Thoracic aorta (tissue), 2 donors: ENCODE data around the gene CD27. TPM values are rescaled to one million over a fixed set of nuclear protein-coding genes. Genes with fewer than 3 reads are reported as not detected.
"Not testable (repeated sequence)": the region's sequence is repeated elsewhere in the genome, so short reads cannot be mapped to it uniquely, and the experiment has no call there.

Source experiments
- ATAC-seq: fragments of 150-250 bp; one replicate; pipeline ENCODE4 v1.8.0; 2017; ENCODE audit warnings: low read depth; ENCODE audit not compliant: insufficient number of reproducible peaks, low FRiP score
- DNase-seq: peaks from one replicate; pipeline ENCODE4 v3.0.0-alpha.2; 2020; ENCODE audit warnings: low spot score
- H3K27ac ChIP-seq, 2 donors: fragments of 200-600 bp; sonication (generic); 1 replicate in 1 of 2; 2 replicates in 1 of 2; pipeline ENCODE4 v1.5.1; 2016; ENCODE audit warnings: mild to moderate bottlenecking in 2 of 2, moderate library complexity in 2 of 2
- H3K27me3 ChIP-seq: fragments of 200-600 bp; sonication (generic); replicated peaks from 2 replicates; pipeline ENCODE4 v1.6.0; 2016; ENCODE audit warnings: mild to moderate bottlenecking; ENCODE audit not compliant: insufficient read depth
- H3K36me3 ChIP-seq: fragments of 200-600 bp; sonication (generic); one replicate; pipeline ENCODE4 v1.5.1; 2016
- H3K4me1 ChIP-seq, 2 donors: fragments of 200-600 bp; sonication (generic); 1 replicate in 1 of 2; 2 replicates in 1 of 2; pipeline versions ENCODE4 v1.5.1 to v1.6.0; 2016; ENCODE audit warnings: low read depth in 2 of 2, mild to moderate bottlenecking in 1 of 2; ENCODE audit not compliant: control insufficient read depth in 1 of 2
- H3K4me3 ChIP-seq: fragments of 200-600 bp; sonication (generic); 2 replicates; pipeline ENCODE4 v1.5.1; 2016; ENCODE audit warnings: mild to moderate bottlenecking
- H3K9me3 ChIP-seq: fragments of 200-600 bp; sonication (generic); 2 replicates; pipeline ENCODE4 v1.5.1; 2016
- CTCF ChIP-seq: fragments of 200-600 bp; sonication (generic); IDR thresholded peaks from one replicate; pipeline ENCODE4 v1.5.1; 2019; ENCODE audit warnings: antibody characterized with exemption
- total RNA-seq, 2 donors: library from RNA; depleted of rRNA; stranded (reverse); fragments of >200 nt; gene quantifications; one replicate each; pipeline versions ENCODE4 v1.1.0 to v1.2.3, GENCODE V29; 2016

The CD27 gene
- total RNA-seq, 2 donors from 2014 or later = 1.6 to 4.7 TPM

GRCh38 chr12:6493497-6494257 lies 48.9 kb downstream of the CD27 start, which contains the start of gene NCAPD2:
NCAPD2 (plus strand) TSS chr12:6494102; CDS start chr12:6495099, 997 bp downstream.
- Histone ChIP-seq H3K36me3 (no peaks in the 10 kb centered on the region), H3K4me3 (peak within 1 kb of the TSS; percentile 82), H3K27ac (peak within 1 kb of the TSS; percentile 94 to 97), H3K9me3 (no peaks in the 10 kb centered on the region), H3K27me3 (no peaks in the 10 kb centered on the region), H3K4me1 (peaks cover 13 to 26% of the 10 kb centered on the region in 2 donors)
- peak; percentile 62 for TF ChIP-seq CTCF
- peak; percentile 87 for DNase-seq
- ATAC-seq = peak; percentile 88

- H3K4me1 ChIP-seq = peaks cover 13 to 26% of the 10 kb centered on the region in 2 donors
- no peaks in the 10 kb centered on the region for H3K9me3 ChIP-seq
- TF ChIP-seq CTCF = no peak
- H3K27ac ChIP-seq = peak overlapping the region in 1 of 2 donors; percentile 35
- H3K27me3 ChIP-seq = no peaks in the 10 kb centered on the region
- peak overlapping the region; percentile 82 for H3K4me3 ChIP-seq
- no peak for ATAC-seq
- no peak for DNase-seq
- H3K36me3 ChIP-seq = peaks cover 3% of the 10 kb centered on the region
Observed at GRCh38 chr12:6494258-6494743, 49.5 kb downstream of the CD27 start.

- peaks cover 13 to 26% of the 10 kb centered on the region in 2 donors for H3K4me1 ChIP-seq
- no peaks in the 10 kb centered on the region for H3K27me3 ChIP-seq
- TF ChIP-seq CTCF = no peak
- ATAC-seq (no peak), DNase-seq (no peak)
- no peak overlapping the region for H3K27ac ChIP-seq
- H3K36me3 ChIP-seq = peaks cover 10% of the 10 kb centered on the region
- H3K9me3 ChIP-seq = no peaks in the 10 kb centered on the region
- peak overlapping the region; percentile 82 for H3K4me3 ChIP-seq
Observed at GRCh38 chr12:6494968-6495367, 50.2 kb downstream of the CD27 start.

- ATAC-seq, DNase-seq, H3K27me3 ChIP-seq, H3K36me3 ChIP-seq, H3K4me3 ChIP-seq, H3K9me3 ChIP-seq, H3K27ac ChIP-seq: not testable (repeated sequence)
- peaks cover 11 to 22% of the 10 kb centered on the region in 2 donors for H3K4me1 ChIP-seq
Observed at GRCh38 chr12:6497291-6497690, 52.5 kb downstream of the CD27 start.

GRCh38 chr12:6500466-6500865 lies 55.7 kb downstream of the CD27 start:
- no peak for DNase-seq
- Histone ChIP-seq H3K36me3 (peaks cover 10% of the 10 kb centered on the region), H3K9me3 (no peaks in the 10 kb centered on the region), H3K4me3 (no peak overlapping the region), H3K27me3 (no peaks in the 10 kb centered on the region), H3K27ac (no peak overlapping the region), H3K4me1 (peaks cover 0 to 4% of the 10 kb centered on the region in 2 donors)
- no peak for TF ChIP-seq CTCF
- no peak for ATAC-seq

Other genes starting within 250 kb of the CD27 start
- 100 to 1,000 TPM; 249 to 300 TPM for gene CD9, start 244.6 kb upstream of the CD27 start, total RNA-seq
- gene PLEKHG6, start 134.3 kb upstream of the CD27 start, total RNA-seq = under 1 TPM in 1 of 2 donors, not detected in 1; 0.78 TPM
- 100 to 1,000 TPM; 311 to 384 TPM for gene TNFRSF1A, start 102.9 kb upstream of the CD27 start, total RNA-seq
- gene SCNN1A, start 69.4 kb upstream of the CD27 start, total RNA-seq = 10 to 100 TPM; 16.4 to 33.5 TPM
- 100 to 1,000 TPM; 176 to 217 TPM for gene LTBR, start 60.8 kb upstream of the CD27 start, total RNA-seq
- 10 to 100 TPM; 23.7 to 37.5 TPM for gene TAPBPL, start 7.1 kb downstream of the CD27 start, total RNA-seq
- 10 to 100 TPM; 24.4 to 29.9 TPM for gene VAMP1, start 25.7 kb downstream of the CD27 start, total RNA-seq
- 10 to 100 TPM; 40.6 to 51.7 TPM for gene MRPL51, start 48.3 kb downstream of the CD27 start, total RNA-seq
- gene NCAPD2, start 49.1 kb downstream of the CD27 start, total RNA-seq = 10 to 100 TPM; 19.9 to 26.7 TPM
- 1,000 to 10,000 TPM; 1,700 to 2,744 TPM for gene GAPDH, start 89.6 kb downstream of the CD27 start, total RNA-seq
- gene IFFO1, start 111.1 kb downstream of the CD27 start, total RNA-seq = 10 to 100 TPM; 36.2 to 68.6 TPM
- gene NOP2, start 123.3 kb downstream of the CD27 start, total RNA-seq = 10 to 100 TPM; 41.2 to 83.0 TPM
- 100 to 1,000 TPM; 193 to 205 TPM for gene CHD4, start 162.4 kb downstream of the CD27 start, total RNA-seq
- gene LPAR5, start 191.0 kb downstream of the CD27 start, total RNA-seq = 1 to 10 TPM; 4.8 to 6.8 TPM
- gene ACRBP, start 202.5 kb downstream of the CD27 start, total RNA-seq = 1 to 10 TPM; 5.1 to 9.1 TPM
- 10 to 100 TPM; 21.8 to 36.9 TPM for gene ING4, start 218.2 kb downstream of the CD27 start, total RNA-seq
- gene ZNF384, start 244.4 kb downstream of the CD27 start, total RNA-seq = 10 to 100 TPM; 36.8 to 45.3 TPM